HG03469 (cell line): ENCODE results near the gene AHCYL2.
"Not testable (repeated sequence)": the region's sequence is repeated elsewhere in the genome, so short reads cannot be mapped to it uniquely, and the experiment has no call there.

ENCODE experiments used
- ATAC-seq: cut with Tn5 transposase; IDR thresholded peaks from one replicate; pipeline ENCODE4 v1.9.1; 2021; ENCODE audit warnings: mild to moderate bottlenecking, moderate library complexity, moderate number of reproducible peaks; ENCODE audit not compliant: unreplicated experiment

Gene AHCYL2

DNA sequence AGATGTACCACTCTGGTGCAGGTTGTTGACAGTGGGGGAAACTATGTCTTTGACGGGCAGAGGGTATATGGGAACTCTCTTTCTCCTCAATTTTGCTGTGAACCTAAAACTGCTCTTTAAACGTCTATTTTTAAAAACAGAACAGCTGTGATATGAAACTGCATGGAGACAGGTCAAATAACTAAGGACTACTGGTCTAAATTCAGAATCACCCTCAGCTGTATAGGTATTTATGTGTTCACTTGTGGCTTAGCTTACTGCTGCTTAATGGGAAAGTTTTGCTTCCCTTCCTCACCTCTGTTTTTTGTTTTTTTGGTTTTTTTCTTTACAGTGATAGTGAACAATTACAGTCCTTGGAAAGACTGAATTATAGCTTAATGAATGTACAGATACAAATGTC is 122.5 kb downstream of the AHCYL2 start:
- no peak for ATAC-seq

DNA sequence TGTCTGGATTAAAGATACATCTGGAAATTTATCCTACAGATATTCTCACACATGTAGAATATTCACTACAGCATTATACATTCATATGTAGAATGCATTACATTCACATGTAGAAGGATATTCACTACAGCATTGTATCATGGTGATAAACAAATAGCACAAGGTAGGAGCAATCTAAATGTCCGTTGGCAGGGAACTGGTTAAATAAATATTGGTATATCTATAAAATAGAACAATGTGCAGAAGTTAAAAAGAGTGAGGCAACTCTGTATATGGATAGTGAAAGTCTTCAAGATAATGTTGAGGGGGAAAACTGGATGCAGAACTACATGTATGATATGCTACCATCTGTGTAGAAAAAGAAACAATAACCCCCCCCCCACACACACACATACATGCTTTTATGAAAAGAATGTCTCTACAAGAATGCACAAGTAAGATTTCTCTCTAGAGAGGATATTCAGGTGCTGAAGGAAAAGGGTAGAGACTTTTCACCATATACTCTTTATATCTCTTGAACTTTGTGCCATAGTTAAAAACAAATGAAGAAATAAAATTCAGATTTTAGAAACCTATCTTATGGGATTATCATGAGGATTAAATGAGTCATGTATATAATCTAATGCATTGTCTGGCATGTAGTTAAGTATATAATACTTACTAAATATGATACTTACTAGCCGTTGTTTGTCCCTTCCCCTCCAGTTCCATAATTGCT is 123.4 kb downstream of the AHCYL2 start:
- no peak for ATAC-seq

DNA sequence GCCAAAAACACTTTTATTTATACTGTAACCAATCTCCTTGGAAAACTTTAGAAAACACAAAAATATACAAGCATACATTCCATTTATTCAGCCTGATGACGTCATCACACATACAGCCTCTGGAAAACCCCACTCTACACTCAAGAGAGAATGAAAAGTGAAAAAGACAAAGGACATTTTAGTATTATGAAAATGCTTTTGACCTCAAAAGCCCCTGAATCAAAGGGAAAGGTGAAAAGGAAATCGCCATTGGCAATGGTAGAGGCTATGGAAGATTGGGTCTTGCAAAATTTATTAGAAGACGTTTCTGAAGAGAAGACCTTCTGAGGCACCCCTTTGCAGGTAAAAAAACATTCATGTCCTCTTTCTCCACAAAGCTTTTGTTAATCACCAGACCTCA is 126.5 kb downstream of the AHCYL2 start:
- ATAC-seq: no peak

DNA sequence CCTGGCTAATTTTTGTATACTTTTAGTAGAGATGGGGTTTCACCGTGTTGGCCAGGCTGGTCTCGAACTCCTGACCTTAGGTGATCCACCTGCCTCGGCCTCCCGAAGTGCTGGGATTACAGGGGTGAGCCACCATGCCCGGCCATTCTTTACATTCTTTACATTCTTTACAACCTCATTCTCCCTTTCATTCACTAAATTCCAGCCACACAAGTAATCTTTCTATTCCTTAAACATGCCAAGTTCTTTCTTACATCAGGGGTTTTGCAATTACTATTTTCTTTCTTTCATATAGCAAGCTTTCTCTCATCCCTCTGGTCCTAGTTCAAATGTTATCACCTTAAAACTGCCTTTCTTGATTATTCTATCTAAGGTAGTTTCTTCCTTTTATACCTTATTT is 128.3 kb downstream of the AHCYL2 start:
- ATAC-seq: not testable (repeated sequence)

DNA sequence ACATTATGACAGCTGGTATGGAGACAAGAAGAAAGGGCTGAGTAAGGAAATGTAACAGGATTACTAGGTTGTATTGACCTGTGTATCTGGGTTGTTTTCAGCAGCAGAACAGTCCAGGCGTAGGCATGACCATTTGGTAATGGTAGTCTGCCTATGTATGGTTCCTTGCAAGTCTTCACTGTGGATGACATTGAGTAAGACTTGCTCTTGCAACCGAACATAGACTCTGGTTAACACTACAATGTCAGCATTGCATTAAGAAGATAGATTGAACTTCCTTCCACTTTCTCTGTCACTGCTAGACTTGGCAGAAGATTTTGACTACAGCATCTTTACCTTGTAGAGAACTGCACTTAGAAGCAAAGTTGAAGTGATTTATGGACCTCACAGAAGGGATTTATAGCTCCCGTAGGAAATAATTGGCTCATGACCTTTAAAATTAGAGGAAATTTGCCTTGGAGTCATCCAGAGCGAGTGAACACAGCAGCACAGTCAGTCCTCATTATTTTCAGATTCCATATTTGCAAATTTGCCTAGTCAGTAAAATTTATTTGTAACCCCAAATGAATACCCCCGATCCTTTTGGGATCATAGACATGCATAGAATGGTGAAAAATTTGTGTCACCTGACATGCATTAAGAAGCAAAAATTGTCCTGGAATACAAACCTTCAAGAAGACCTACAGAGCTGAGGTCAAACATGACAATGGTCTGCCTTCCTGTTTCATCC is 129.8 kb downstream of the AHCYL2 start:
- no peak for ATAC-seq

DNA sequence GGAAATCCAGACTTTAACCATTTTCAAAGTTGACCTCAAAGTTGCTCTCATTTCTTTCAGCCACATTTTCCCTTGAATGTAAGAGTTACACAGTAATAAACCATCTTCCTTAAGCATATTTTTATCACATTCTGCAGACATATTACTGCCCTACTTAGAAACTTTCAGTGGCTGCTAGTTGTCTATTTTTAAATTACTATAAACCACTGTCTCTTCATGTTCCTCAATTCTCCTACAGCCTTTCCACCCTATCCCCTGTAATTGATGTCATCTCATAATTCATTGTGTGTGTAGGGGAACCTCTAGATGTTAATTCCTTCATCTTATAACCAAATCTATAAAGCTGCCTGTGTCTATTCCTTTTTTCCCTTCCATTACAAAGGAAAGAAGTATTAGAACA is 131.3 kb downstream of the AHCYL2 start:
- no peak for ATAC-seq

DNA sequence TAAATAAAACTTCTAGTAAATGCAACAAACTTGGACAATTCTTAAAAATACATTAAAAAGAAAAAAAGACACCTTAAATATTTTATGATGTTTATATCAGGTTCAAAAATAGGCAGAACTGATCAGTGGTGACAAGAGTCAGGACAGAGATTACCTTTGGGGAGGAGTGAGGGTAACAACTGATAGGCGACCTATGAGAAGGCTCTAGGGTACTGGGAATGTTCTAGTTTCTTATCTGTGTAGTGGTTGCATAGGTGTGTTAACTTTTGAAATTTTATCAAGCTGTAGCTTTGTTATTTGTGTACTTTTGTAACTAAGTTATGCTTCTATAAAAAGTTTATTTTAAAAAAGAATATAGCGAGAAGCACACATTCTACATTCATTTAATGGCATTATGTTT is 134.3 kb downstream of the AHCYL2 start:
- no peak for ATAC-seq

DNA sequence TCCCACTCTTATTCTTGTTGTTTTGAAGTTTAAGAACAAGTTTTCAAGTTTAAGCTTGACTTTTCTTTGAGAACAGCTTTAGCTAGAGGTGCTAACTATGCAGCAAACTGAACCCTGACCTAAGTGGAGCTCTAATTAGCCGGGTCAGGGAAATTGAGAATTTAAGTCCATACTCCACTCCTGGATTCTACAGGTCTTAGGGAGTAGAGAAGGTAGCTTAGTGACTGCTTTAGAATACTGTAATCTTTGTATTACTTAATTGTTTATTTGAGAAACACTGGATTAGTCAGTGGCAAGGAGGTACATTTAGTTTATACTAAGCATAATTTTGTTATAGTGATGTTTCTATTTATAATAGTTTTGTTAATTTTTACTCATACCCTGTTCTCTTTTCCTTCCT is 134.8 kb downstream of the AHCYL2 start:
- no peak for ATAC-seq

DNA sequence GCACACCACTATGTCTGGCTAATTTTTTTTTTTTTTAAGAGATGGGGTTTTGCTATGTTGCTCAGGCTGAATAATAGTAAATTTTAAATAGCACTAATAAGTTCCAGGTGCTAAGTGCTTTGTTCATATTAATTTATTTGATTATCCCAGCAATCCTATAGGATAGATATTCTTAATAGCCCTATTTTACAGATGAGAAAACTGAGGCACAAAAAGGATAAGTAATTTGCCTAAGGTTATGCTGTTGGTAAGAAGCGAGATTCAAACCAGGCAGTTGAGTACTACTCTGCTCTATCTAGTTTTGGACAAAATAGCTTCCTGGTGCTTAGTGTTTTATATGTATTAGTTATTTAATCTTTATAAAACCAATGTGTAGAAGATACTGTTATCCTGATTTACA is 136.9 kb downstream of the AHCYL2 start:
- ATAC-seq: no peak

DNA sequence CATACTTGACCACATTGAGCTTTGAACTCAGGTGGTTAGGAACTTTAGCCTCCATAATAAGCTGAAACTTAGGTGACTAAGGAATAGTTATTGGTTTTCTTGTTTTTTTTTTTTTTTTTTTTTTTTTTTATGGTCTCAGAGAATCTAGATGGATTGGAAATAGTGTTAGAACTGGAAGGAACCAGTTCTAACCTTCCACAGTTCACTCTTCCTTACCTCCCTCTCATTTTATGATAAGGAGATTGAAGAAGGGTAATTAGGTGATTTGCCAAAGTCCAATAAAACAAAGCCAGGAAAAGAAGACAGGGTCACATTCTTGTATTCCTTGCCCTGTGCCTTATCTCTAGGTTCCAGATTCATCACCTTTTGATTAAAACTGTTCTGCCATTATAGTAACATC is 137.7 kb downstream of the AHCYL2 start:
- no peak for ATAC-seq

DNA sequence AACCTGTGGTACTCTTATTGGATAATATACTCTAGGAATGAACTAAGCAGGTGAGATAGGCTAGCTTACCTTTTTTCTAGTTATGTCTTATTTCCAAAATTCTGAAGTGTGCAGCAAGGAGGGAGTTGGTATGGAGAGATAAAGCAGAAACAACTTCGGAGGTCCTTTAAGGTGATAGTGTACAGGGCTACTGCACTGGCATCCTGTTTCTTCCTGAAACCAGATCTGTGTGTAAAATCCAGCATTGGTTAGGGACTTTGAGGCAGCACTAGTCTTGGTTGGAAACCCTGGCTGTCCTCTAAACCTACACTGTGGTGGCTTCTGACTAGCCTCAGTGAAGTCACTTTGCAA is 142.5 kb downstream of the AHCYL2 start:
- ATAC-seq: no peak

DNA sequence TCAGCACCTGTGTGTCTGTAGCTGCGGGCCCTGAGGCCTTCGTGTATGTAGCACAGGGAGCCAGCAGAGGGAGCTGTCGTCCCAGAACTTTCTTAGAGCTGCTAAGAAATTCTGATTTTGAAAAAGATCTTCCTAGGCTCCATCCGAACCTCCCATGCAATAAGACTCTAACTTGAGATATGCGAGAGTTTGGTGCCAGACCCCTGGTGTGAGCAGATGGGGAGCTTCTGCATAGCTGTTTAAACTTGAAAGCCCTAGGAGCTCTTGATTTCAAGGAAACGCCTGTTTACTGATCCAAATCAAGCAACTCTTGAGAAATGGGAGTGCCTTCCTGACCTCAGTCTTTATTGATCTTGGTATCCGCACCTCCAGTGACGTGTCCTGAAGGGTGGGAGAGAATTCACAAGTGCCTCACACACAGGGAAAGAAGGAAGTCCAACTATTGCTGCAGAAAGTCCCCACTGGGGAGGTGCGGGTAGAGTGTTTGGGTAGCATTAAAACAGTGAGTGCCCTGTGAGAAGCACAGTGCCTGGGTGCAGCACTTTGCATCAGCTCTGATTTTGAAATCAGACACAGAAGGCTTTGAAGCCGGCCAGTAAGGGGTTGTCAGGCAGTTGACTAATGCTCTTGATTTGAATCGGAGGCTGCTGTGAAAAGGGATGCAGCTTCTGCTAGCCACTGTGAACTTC is 143.0 kb downstream of the AHCYL2 start:
- peak; percentile 55 for ATAC-seq

DNA sequence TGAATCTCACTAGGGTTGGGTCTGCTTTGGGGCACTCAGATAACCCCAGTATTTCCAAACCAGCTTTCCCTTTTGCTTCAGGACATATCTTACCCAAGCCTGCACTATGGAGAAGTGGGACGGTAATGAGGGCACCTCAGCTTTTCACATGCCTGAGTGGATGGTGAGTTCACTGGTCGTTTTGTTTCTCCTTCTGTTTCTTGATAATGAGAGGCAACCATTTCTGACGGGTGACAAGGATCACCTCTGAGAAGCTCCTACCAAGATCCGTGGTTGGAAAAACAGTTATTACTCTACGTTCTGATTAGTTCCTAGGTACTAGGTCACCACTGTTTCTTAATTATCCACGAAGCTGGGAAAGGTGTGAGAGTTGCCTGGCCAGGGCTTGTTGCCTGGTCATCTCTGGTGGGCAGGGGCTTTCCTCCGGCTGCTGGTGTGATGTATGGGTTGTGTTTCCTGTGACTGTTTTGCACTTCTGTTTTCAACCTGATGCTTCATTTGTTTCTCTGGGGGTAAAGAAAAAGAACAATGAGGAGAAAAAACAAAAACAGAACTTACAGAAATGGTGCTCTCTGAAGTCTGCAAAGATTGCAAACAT is 143.7 kb downstream of the AHCYL2 start:
- peak; percentile 18 for ATAC-seq

DNA sequence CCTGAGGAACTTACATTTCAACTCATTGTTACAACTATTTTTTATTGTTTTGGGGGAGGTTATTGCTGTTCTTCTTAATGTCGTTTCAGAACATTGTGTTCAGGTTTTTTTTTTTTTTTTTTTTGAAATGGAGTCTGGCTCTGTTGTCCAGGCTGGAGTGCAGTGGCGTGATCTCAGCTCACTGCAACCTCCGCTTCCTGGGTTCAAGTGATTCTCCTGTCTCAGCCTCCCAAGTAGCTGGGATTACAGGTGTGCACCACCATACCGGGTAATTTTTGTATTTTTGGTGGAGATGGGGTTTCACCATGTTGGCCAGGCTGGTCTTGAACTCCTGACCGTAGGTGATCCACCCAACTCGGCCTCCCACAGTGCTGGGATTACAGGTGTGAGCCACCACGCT is 144.6 kb downstream of the AHCYL2 start:
- ATAC-seq: not testable (repeated sequence)

DNA sequence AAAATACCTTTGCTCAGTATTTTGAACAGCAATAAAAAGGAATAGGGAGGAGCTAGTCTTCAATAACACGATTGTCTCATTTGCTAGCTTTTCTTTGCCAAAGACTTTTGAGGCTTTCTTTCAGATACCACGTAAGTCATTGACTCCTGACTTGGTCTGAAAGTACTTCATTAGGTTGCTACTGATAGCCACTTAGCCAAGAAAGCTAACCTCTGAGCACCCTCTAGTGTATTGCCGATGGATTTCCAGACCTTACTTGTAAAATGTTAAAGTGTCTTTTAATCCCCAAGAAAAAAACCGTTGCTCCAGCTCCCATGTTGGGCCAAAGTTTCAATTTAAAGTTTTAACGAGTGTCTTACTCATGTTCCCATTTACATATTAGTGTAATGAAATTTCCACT is 146.0 kb downstream of the AHCYL2 start:
- no peak for ATAC-seq

DNA sequence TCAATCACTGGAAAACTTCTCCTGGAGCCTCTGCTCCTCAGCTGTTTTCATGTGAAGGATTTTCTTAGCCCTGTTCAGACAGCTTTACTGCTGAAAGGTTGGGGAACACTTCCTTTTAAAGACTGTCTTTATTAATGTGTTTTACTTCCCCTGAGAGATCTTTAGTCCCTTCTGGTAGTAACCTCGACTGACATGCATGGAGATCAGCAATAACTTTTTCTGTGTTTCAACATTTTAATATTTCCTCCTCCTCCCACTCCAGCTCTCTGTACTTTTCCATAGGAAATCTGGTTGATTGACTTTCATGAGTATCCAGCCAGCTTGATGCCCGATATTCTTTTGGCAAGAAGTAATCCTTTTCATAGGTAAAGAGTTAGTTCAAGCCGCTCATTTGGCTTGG is 146.7 kb downstream of the AHCYL2 start:
- ATAC-seq: no peak

DNA sequence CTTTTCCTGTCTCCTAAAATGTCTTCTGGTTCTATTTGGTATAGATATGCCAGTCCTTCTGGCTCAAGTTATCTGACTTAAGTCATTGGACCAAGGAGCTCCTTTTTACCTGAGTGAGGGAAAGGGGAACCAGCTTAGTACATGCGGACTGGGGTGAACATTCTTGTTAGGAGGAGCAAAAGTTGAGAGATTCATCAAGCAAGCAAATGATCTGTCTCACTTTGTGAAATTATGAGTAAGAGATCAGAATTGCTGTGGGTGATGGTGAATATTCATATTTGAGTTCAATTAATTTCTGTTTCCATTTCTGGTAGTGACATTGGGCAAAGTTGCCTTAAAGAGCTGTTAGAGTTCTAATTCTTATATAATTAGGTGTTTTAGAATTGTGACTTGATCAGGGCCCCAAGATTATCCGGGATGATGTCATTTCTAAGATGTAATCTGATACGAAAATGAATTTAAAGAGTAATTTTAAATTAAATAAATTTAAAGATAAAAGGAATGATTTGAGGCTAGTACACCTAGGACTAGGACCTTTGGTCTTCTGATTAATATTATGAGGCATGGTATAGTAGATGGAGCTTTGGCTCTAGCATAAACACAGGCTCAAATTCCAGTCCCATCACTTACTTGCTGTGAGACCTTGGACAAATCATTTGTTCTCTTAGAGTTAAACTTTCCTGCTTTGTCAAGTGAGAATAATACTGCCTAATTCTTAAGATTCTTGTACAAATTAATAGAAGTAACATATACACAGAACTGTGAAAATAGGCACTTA is 149.0 kb downstream of the AHCYL2 start:
- ATAC-seq: no peak

DNA sequence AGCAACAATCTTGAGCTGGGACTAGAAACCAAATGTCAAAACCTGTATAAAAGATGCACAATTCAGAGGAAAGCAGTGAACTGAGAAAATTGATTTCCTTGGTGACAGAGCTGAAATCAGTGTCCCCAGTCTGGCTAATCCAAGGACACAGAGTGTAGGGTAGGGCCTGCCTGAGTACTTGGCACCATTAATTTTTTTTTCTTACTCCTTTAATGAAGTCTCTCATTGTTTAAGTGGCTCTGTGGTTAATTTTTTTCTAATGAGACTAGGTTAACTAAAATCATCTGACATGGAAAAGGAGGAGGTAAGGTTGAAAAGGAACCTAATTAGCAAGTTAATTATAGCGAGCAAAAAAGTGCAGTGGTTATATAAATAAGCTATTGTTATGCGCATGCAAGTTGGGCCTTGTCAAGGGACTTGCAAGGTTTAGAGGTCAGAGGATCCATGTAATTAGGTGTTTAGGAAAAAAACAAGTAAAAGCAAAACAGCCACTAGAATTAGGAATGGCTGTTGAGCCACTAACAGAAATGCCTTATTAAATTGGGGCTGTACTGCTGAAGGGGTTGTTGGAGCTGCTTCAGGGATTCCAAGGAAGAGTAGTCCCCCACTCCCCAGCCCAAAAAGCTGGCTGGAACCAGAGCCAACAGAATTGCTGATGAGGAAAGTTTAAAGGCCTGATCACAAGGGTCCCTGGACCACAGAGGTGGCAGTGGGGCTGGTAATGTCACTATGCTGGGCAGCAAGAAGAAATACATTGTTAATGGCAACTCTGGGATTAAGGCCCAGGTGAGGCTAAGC is 150.5 kb downstream of the AHCYL2 start:
- ATAC-seq: no peak

DNA sequence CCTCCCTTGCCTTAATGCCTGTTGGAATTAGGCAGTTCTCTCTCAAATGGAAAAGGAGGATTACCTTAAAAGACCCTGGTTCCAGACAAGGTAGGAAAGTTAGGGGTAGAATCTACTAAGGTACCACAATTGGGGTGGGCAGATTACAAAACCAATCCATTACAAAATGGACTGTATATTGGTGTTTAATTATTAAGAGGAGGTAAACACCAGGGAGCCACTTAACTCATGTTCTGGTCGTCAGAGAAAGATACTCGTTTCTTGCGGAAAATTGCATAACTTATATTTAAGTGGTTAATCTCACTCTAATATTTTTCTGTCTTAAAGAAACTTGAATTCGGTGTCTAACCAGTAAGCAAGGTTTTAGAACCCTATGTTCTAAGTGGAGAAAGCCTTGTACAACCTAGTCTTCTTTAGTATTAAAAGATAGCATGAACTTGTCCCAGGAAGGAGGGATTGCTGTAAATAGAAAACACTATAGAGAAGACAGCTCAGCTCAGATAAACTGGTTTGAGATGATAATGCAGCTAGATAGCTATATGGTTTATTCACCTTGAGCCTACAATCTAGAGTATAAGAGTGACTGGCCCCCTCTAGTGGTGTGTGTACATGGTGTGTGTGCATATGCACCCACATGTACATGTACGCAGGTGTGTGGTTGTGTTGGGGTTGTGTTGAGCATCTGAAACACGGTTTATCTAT is 151.4 kb downstream of the AHCYL2 start:
- ATAC-seq: no peak
